HG03442 (cell line): ENCODE data around the gene NR2F1-AS1.

Experiments used
- ATAC-seq: cut with Tn5 transposase; IDR thresholded peaks from one replicate; pipeline ENCODE4 v1.9.1; 2021; ENCODE audit warnings: mild to moderate bottlenecking, moderate library complexity; ENCODE audit not compliant: unreplicated experiment

Gene NR2F1-AS1

DNA sequence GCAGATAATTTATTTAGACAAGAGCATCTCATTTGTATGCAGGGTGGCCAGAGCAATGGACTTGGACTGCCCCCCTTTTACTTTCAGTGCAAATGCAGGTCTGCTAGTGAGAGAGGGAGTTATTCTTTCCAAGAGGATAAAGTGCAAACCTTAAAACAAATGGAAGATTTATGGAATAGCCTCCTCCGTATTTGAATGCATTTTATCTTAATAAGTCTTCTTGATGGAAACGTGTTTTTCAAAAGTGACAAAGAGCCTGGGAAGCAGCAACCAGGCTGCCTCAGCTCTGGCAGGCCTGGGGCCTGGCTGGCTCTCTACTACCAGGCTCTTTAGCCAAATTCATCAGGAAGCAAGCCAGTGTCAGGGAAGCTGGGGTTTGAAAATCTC, 8.8 kb upstream of the NR2F1-AS1 start:
- ATAC-seq: no peak

DNA sequence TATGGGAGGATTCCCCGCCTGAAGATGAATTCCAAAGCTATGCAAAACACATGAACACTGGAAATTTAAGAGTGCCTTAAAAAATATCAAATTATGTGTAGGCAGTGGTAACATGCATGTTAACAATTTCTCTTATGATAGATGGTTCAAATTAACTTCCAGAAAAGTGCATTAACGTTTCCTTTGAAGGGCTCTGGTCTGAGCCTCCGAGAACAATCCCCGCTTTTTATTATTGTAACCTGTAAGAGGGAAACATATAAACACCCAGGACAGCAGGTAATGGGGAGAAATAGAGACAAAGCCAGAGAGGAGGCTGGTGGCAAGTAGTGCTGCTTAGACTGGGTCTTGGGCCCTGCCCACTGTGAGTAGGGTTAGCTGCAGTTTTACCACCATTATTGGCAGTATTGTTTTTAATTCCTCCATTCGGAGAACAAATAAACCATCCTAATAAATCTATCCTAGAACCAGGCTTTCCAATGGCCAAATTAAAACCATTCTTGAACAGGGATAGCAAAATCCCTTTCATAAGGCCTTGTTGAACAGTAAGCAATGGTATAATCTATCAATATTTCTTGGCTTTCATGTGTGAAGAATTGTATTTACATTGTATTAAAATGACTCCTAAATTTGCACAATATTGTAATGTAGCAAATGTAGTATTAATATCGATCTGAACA, 8.3 kb upstream of the NR2F1-AS1 start:
- no peak for ATAC-seq

DNA sequence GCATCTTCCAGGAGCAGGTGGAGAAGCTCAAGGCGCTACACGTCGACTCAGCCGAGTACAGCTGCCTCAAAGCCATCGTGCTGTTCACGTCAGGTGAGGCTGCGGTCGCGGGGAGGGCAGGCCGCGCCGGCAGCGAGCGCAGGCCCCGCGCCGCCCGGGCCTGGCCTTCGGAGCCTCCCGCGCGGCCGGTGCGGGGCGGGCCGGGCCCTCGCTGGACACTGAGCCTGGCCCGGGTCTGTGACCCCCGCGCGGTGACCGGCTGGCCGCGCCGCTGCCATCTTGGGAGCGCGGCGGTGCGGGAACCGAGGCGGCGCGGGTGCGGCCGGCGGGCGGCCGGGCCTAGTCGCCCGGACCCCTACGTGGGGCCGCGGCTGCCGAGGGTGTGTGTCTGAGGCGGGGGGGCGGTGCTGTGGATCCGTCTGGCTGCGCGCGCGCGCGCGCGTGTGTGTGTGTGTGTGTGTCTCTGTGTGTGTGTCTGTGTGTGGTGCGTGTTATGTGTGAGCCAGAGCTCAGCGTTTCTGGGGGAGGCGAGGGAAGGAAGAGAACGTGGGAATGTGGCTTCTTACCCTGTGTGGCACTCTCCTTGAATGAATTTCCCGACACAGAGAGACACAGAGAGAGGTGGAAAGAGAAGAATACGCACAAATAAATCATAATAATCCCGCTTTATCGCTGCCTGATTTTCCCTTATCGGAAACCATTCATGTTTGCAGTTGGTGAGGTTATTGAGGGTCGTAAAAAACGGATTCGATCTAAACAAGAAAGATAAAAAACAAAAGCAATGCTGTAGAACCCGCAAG, 7.5 kb upstream of the NR2F1-AS1 start:
- no peak for ATAC-seq

DNA sequence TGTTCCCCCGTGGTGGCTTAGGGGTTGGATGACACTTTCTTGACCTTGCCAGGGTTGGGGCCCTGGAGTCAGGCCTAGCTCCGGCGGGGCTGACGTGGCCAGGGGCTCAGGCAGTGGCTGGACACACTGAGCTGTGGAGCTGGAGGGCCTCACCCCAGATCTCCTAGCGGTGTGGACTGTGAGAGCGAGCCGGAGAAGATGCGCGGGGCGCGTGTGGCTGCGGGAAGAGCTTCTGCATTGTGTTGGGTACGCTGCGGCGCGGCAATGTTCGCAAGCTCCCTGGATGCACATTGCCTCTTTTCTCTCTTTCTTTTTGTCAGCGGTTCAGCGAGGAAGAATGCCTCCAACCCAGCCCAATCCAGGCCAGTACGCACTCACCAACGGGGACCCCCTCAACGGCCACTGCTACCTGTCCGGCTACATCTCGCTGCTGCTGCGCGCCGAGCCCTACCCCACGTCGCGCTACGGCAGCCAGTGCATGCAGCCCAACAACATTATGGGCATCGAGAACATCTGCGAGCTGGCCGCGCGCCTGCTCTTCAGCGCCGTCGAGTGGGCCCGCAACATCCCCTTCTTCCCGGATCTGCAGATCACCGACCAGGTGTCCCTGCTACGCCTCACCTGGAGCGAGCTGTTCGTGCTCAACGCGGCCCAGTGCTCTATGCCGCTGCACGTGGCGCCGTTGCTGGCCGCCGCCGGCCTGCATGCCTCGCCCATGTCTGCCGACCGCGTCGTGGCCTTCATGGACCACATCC, 6.8 kb upstream of the NR2F1-AS1 start:
- ATAC-seq: no peak

DNA sequence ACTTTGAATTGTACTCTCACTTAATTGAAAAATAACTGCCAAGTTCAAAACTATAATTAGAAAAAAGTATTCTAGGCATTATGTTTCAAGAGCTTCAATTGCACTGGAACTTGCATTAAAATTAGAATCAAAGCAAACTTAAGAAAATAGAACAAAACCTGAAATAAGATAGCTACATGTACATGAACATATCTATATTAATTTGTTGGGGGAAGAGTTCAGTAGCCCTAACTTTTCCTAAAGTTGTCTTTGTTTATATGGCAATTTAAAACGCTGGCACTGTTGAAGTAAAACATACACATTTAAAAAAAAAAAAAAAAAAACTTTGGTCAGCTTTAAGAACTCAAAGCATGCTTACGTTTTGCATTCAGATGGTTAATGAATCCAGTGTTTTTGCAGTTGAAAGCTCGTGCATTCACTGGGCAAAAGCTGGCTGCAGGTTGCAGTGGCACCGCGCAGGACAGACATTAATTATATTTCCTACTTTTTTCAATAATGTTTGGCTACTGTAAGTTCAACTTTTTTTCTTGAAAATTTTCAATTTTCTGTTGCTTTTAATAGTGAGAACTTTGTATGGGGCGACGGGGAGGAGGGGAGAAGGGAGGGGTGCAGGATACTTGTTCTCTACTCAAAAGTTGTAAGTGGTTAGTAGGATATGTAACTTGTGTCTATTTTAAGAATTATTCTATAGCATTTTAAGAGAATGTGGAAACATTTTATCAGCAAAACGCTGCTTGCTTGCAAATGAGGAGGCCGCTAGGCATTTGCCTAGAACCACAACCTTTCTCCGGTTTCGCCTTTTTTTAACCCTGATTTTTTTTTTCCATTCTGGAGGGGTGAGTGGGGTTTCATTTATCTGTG, 5.9 kb upstream of the NR2F1-AS1 start:
- no peak for ATAC-seq

DNA sequence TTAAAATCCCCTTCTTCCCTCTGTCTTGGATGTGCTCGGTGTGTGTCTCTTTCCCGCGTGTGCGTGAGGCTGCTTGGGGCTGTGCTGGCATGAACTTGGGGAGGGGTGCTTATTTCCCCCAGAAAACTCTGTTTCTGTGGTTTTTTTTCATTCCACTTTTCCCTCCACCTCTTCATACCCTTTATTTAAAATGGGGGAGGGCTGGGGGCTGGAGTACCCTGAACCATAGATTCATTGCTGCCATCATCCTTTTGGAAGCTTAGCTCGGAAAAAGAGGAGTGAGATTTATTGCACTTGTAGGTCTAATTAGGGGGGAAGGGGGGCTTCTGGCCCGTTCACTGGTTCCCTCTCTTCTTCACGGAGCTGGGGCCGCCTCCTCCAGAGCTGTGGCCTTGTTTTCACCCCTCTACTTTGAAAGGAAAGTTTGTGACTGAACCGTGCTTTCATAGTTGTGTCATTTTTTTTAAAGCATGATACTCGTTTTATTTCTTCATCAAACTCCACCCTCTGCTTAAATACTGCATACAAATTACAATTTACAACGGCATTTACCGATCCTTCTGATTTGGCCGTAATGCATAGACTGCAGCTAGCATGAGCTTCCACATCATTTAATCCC, 4.9 kb upstream of the NR2F1-AS1 start:
- ATAC-seq: no peak

DNA sequence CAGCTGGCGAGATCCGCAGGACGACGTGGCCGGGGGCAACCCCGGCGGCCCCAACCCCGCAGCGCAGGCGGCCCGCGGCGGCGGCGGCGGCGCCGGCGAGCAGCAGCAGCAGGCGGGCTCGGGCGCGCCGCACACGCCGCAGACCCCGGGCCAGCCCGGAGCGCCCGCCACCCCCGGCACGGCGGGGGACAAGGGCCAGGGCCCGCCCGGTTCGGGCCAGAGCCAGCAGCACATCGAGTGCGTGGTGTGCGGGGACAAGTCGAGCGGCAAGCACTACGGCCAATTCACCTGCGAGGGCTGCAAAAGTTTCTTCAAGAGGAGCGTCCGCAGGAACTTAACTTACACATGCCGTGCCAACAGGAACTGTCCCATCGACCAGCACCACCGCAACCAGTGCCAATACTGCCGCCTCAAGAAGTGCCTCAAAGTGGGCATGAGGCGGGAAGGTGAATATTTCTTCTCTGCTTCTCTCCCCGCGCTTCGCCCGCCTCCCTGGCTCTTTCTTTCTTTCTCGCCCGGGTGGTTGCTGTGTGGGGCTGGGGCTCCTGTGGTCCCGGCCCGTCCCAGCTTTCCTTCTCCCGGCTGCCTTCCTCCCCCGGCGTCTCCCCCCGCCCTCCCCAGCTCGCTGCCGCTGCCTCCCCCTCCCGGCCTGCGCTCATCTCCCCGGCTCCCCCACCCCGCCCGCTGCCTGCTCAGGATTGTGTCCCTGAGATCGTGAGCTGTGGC, 4.2 kb upstream of the NR2F1-AS1 start:
- no peak for ATAC-seq

DNA sequence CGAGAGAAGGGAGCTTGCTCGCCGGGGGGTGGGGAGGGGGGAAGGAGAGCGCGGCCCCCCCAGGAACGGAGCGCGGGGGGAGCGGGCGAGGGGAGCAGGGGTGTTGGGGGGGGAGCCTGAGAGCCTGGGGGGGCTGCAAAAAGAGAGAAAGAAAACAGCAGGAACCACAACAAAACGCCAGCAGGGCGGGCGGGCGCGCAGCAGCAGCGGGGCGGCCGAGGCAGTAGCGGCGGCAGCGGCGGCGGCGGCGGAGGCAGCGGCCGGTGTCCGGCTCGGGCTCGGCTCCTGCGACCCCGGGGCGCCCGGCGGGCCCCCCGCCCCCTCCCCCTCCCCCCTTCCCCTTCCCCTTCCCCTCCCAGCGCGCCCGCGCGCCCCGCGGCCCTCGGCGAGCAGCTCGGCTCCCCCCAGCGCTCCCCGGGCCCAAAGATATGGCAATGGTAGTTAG, 3.6 kb upstream of the NR2F1-AS1 start:
- ATAC-seq: no peak

DNA sequence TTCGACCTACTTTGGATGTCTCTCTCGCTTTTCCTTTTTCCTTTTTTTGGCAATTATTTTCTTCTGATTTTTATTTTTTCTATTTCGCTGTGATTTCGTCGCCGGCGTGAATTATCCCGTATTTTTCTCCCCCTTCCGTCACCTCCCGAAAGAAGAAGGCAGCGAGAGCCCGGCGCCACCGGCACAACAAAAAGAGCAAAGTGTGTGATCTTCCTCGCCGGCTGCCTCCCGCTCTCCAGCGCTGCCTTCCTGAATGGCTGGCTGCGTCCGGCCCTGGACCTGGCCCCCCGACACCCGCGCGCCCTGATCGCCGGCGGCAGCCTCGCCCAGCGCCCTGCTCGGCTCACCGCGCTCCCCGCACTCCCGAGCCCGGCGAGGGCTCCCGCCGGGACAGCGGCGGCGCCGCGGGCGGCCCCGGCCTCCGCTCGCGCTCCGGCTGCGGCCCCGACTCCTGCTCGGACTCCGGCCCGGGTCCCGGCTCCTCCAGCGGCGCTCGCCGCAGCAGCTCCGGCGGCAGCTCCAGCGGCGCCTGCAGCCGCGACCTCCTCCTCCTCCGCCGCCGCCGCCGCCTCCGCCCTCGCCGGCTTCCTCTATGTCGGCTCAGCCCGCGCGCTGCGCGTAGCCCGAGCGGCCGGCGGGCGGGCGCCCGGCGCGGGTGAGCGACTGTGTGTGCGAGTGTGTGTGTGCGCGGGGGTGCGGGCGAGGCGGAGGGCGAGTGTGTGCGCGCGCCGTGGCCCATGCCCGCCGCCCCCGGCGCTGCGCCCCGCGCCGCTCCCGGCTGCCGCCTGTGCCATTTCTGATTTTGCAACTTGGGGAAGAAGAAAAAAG, 3.0 kb upstream of the NR2F1-AS1 start:
- peak; percentile 34 for ATAC-seq

DNA sequence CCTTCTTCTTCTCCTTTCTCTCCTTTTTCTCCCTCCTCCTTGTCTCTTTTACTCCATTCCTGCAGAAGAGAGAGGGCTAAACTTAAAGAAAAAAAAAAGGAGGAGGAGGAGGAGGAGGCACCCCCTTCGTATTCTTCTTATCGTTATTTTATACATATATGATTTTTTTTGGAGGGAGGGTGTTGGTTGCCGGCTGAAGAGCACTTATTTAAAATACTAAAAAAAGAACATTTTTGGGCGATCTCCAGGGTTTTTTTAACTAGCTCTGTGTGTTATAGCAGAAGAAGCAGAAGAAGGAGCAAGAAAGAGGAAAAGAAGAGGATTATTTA, 2.4 kb upstream of the NR2F1-AS1 start:
- no peak for ATAC-seq

DNA sequence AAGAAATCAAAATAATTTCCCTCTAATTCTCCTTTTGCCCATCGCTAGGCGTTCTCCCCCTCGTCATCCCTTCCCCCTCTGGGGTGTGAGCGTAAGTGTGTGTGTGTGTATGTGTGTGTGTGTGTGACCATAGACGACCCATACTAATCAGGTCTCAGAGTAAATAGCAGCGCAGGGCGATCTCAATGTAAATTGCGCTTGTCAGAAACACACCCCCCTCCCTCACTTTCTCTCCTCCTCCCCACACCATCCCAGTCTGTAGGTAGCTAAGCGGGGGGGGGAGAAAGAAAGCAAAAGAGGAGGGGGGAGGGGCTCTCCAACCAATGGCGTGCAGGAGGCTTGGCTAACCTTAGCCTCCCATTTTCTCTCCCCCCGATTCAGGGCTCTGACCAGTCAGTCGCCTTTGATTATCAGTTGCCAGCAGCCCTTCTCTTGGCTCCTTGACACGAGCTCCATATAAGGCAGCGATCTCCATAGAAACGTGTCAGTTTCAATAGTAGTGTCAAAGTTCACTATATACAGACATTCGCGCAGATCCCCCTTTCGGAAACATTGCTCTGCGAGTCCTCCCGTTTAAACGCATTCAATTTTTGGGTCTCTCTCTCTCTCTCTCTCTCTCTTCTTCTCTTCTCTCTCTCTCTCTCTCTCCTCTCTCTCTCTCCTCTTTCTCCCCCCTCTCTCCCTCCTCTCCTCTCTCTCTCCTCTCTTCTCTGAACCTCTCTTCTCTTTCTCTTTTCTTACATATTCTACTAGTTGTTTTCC, 1.8 kb upstream of the NR2F1-AS1 start, which contains the start of gene NR2F1:
Gene NR2F1 (plus strand): TSS at position 546 of the 762 bp plus-strand sequence. CDS start 1,802 bp downstream, outside the sequence.
- ATAC-seq: no peak

DNA sequence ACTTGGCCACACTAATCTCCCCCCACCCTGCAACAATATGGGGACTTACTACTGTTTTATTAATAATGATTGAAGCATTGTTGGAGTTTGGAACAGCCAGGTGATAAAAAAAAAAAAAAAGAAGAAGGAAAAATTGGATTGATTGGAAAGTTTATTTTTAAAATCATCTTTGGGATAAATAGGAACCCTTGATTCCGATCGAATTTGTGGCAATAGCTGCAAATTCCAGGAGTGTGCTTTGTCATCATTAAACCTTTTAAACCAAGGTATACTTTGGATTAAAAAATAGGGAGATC, 1.1 kb upstream of the NR2F1-AS1 start:
- ATAC-seq: no peak

DNA sequence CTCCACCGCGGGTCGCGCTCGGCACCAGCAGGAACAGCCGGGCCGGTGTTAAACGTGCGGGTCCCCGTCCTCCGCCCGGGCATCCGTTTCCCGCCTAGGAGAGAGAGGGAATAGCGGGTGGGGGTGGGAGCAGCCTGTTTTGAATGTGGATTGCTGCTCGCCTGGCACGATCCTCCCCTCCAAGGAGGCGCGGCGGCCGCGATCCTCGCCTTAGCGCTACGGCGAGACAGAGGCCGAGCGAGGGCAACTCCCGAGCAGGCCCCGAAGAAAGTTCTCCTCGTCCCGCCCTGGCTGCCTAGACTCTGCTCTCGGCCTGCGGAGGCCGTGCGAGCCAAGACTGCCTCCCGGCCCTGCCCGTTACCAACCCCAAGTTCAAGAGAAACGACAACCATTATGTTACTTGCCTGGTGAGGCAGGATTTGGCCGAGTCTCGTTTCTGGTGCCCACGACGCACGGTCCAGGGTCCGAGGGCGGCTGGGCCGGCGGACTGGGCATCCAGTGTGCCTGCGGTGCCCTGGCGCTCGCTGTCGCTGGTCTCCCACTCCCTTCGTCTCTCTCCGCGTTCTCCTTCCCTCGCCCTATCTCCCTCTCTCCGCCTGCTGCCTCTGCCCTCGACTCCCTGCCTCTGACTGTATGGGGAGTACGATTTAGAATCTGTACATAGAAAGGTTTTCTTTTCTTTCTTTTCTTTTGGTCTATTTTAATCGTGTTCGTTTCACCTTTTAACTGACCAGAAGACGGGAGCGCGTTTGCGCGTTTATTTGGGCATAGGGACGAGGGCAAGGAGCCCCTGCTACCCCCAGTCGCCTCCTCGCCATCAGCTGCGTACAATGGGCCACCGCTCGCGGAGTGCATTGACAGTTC, 724 bp downstream of the NR2F1-AS1 start:
- no peak for ATAC-seq

DNA sequence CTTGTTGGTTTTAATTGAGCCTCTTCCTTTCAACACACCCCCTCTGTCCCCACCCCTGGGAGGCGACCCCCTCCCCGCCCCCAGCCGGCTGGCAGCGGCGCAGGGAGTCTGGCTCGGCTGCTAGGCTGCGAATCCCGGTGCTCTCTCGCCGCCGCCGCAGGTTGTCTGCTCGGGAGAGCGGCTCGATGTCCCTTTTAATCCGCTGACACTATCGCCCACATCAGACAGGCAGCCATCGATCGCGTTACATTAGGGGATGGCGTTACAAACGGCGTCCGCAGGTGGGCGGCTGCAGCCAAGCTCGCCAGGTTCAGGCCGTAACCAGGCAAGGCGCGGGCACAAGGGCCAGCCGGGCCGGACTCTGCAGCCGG, 1.3 kb downstream of the NR2F1-AS1 start:
- ATAC-seq: no peak

DNA sequence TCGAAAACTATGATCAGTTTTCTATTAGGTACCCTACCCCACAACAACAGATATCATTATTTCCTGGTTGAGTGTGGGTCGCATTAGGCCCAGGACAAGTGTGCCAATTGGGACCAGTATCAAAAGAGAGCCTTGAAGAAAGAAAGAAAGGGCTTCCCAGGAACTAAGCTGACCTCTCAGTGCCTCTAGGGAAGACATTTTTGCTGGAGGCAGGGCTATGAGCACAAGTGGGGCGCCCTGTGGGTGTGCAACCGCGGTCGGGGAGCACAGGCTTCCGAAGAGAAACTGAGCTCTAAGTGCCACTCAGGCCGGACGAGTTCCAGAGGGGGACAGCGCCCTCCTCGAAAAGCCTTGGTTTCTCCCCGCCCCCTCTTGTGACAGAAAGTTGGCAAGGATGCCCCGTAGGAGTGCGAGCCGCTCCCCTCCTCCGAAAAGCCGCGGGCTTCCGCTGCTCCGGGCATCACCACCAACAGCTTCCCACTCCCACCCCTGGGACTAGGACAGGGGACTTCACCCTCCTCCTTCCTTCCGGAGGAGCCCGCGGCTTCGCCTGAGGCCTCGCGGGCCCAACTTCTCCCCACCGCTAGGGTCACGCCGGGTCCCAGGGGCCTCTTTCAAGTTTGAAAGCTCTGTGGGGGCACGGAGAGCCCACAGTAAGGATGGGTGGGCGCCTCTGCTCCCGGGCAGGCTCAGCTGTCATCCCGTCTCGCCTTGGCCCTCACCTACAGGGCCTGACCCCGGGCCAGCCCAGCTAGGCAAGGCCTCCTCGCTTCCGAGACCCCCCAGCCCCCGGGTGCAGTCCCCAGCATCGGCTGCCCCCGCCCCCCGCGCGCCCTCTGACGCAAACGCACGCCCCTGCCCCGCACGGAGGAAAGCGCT, 2.0 kb downstream of the NR2F1-AS1 start:
- no peak for ATAC-seq
